ENCODE data around the gene LHFPL6.

LHFPL6 gene

DNA sequence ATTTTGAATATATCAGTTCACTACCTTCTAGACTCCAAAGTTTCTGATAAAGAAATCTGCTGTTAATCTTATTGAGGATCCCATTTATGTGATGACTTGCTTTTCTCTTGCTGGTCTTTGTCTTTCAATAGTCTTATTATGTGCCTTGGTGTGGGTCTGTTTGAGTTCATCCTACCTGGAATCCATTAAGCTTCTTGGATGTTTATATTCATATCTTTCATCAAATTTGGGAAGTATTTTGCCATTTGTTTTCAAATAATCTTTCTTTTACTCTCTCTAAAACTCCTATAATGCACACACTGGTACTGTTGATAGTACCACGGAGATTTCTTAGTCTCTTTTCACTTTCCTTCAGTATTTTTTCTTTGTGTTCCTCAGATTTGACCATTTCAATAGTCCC is 28.3 kb upstream of the LHFPL6 start:
- no peak overlapping the region for H3K4me3 Mint-ChIP-seq
- no peak overlapping the region for H3K27ac Mint-ChIP-seq
- H3K4me1 Mint-ChIP-seq, result peaks cover 7% of the 10 kb centered on the region
- peaks cover 30% of the 10 kb centered on the region for H3K9me3 Mint-ChIP-seq
- peaks cover 7% of the 10 kb centered on the region for H3K36me3 Mint-ChIP-seq (ENCODE audit: low read depth)
- peaks cover 3% of the 10 kb centered on the region for H3K27me3 Mint-ChIP-seq (ENCODE audit: low read depth, poor library complexity)
- TF ChIP-seq CTCF (IDR thresholded peaks at IDR 0.05), result no peak
- DNase-seq, result no peak

GRCh38 chr13:39623466-39623865 is 20.5 kb upstream of the LHFPL6 start:
- H3K4me3 Mint-ChIP-seq, result no peak overlapping the region
- peaks cover 9% of the 10 kb centered on the region for H3K27me3 Mint-ChIP-seq (ENCODE audit: low read depth, poor library complexity)
- no peak for TF ChIP-seq CTCF (IDR thresholded peaks at IDR 0.05)
- H3K36me3 Mint-ChIP-seq (ENCODE audit: low read depth), result no peaks in the 10 kb centered on the region
- peaks cover 1% of the 10 kb centered on the region for H3K4me1 Mint-ChIP-seq
- H3K9me3 Mint-ChIP-seq, result no peaks in the 10 kb centered on the region
- H3K27ac Mint-ChIP-seq, result no peak overlapping the region
- no peak for DNase-seq

- H3K9me3 Mint-ChIP-seq, result no peaks in the 10 kb centered on the region
- no peak overlapping the region for H3K27ac Mint-ChIP-seq
- peaks cover 9% of the 10 kb centered on the region for H3K27me3 Mint-ChIP-seq (ENCODE audit: low read depth, poor library complexity)
- no peak for TF ChIP-seq CTCF (IDR thresholded peaks at IDR 0.05)
- H3K36me3 Mint-ChIP-seq (ENCODE audit: low read depth), result no peaks in the 10 kb centered on the region
- DNase-seq, result no peak
- H3K4me1 Mint-ChIP-seq, result peaks cover 7% of the 10 kb centered on the region
- no peak overlapping the region for H3K4me3 Mint-ChIP-seq
These were observed 15.6 kb upstream of the LHFPL6 start for GRCh38 chr13:39618561-39618960.

- H3K4me1 Mint-ChIP-seq, result peaks cover 7% of the 10 kb centered on the region
- no peak overlapping the region for H3K4me3 Mint-ChIP-seq
- peak; percentile 50 for DNase-seq
These were observed 13.2 kb upstream of the LHFPL6 start for GRCh38 chr13:39616087-39616694.

DNA sequence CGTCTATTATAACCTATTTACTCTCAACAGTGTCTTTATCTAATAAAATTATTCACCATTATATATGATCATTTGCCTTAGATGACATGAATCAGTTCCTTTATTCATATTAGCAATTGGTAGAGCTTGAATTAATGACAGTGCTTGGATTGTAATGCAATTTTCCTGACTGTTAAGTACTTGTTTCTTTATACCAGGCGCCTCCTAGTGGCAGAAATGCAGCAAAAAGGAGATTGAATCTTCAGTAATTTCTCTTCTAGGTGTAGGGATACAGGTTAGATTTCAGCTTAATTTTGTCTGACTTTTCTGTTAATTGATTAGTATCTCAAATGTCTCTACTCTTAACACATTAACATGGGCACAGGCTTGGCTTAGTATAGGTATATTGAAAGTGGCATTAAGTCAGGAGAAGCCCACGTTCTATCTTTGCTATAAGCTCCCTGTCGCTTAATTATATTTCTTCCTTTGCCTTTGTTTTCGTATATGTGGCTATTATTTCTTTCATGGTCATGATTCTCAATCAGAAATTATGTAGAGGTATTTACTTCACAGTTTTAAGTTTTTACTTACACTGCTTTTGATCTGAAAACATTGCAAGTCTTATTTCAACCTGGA is 9.1 kb upstream of the LHFPL6 start:
- Mint-ChIP-seq H3K27ac (no peak overlapping the region), H3K36me3 (ENCODE audit: low read depth) (no peaks in the 10 kb centered on the region), H3K27me3 (ENCODE audit: low read depth, poor library complexity) (no peaks in the 10 kb centered on the region), H3K4me3 (no peak overlapping the region), H3K4me1 (no peaks in the 10 kb centered on the region), H3K9me3 (no peaks in the 10 kb centered on the region)
- DNase-seq, result peak; percentile 76
- peak; percentile 87 for TF ChIP-seq CTCF (IDR thresholded peaks at IDR 0.05)

More at GRCh38 chr13:39616087-39616694, 13.2 kb upstream of the LHFPL6 start:
- peak; percentile 93 for TF ChIP-seq CTCF (IDR thresholded peaks at IDR 0.05)
- H3K36me3 Mint-ChIP-seq (ENCODE audit: low read depth), result no peaks in the 10 kb centered on the region
- no peaks in the 10 kb centered on the region for H3K9me3 Mint-ChIP-seq
- peaks cover 4% of the 10 kb centered on the region for H3K27me3 Mint-ChIP-seq (ENCODE audit: low read depth, poor library complexity)
- no peak overlapping the region for H3K27ac Mint-ChIP-seq

DNA sequence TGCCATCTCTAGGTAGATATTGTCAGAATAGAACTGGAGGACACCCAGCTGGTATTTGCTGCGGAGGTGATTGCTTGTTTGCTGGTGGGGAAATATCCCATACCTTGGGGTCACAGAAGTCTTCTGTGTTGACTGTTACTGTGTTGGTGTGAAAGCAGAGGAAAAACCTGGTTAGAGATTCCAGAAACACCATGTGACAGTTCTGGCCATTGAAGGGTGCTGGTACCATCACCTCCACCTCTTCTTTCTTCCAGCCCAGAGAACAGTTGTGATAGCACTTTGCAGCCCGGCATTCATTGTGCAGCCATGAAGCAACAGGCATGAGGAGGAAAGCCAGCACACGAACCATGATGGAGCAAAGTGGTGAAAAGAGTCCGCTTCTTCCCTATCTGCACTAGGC is 4.9 kb upstream of the LHFPL6 start:
- Mint-ChIP-seq H3K27me3 (ENCODE audit: low read depth, poor library complexity) (no peaks in the 10 kb centered on the region), H3K36me3 (ENCODE audit: low read depth) (no peaks in the 10 kb centered on the region), H3K4me3 (no peak overlapping the region)

More for the DNA sequence above, 4.9 kb upstream of the LHFPL6 start:
- H3K4me1 Mint-ChIP-seq, result peaks cover 11% of the 10 kb centered on the region
- no peak for DNase-seq
- no peak overlapping the region for H3K27ac Mint-ChIP-seq
- TF ChIP-seq CTCF (IDR thresholded peaks at IDR 0.05), result no peak
- H3K9me3 Mint-ChIP-seq, result no peaks in the 10 kb centered on the region
